DMS153 (cell line): ENCODE data around the gene IL24.

Source experiments
- DNase-seq: peaks from one replicate; lab custom pipeline; 2025; lab: John Stamatoyannopoulos, UW

IL24 gene

DNA sequence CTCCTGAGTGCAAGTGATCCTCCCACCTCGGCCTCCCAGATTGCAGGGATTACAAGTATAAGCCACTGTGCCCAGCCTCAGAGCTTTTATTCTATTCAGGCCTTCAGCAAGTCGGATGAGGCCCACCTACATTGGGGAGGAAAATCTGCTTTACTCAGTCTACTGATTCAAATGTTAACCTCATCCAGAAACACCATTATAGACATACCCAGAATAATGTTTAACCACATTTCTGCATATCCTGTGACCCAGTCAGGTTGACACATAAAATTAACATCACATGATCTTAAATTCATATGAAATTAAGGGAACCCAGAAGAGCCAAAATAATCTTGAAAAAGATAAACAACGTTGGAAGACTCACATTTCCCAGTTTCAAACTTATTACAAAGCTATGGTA is 16.9 kb upstream of the IL24 start:
- no peak for DNase-seq

DNA sequence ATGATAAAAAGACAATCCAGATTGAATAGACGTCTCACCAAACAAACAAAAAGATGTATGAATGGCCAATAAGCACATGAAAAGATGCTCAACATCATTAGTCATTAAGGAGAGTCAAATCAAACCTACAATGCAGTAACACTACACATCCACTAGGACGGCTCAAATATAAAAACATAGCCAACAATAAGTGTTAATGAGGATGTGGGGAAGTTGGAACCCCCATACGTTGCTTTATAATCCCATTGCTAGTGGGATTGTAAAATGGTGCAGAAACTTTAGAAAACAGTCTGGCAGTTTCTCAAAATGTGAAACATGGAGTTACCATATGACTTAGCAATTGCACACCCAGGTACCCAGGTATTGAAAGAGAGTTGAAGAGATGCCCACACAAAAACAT is 14.7 kb upstream of the IL24 start:
- no peak for DNase-seq

DNA sequence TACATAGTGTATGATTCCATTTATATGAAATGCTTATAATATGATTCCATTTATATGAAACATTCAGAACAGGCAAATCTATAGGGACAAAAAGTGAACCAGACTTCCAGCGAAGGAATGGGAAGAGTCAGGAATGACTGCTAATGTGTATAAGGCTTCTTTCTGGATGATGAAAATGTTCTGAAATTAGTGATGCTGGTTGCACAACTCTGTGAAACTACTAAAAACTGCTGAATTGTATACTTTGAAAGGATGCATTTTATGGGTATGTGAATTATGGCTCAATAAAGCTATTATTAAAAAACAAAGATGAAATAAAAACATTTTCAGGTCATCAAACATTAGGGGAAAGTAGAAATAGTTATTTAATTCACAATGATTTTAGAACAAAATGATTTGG is 14.1 kb upstream of the IL24 start:
- DNase-seq: no peak

DNA sequence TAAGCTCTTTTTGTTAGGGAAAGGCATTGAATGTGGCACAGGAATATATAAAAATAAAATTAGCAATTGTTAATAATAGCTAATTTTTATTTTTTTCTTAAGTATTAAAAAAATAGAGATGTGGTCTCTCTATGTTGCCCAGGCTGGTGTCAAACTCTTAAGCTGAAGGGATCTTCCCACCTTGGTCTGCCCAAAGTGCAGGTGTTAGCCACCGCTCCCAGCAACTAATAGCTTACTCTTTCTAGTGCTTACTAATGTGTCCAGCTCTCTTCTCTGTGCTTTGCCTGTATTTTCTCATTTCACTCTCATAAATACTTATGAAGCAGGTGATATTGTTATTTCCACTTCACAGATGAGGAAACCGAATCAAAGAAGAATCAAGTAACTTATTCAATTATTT is 13.4 kb upstream of the IL24 start:
- DNase-seq: no peak

DNA sequence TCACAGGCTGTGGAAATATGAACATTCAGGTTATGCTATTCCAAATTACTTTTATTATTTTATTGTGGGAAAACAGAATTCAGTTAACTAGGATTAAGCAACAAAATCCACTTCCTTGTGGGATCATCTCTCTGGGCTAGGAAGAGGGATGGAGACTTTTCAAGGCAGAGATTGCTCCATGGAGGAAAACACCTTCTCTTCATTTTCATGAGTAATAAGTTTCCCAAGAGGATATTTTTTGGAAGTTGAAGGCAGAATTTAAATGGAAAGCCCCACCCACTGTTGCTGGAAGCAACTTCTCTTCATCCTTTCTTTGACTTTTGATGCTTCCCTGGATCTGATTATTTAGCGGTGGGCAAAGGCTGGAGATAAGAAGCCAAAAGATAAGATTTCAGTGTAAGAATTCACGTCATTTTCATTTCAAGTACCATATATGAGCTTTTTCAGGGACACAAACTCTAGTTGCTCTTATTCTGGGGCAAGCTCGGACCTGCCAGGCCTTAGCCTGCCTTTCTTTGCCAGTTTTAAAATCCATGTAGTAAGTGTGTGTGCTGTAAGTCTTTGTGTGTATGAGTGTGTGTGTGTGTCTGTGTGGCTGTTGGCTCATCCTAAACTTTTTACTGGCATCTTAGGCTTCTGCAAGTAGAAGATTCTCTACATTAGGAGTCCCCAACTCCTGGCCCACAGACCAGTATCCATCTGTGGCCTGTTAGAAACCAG is 11.7 kb upstream of the IL24 start:
- DNase-seq: no peak

DNA sequence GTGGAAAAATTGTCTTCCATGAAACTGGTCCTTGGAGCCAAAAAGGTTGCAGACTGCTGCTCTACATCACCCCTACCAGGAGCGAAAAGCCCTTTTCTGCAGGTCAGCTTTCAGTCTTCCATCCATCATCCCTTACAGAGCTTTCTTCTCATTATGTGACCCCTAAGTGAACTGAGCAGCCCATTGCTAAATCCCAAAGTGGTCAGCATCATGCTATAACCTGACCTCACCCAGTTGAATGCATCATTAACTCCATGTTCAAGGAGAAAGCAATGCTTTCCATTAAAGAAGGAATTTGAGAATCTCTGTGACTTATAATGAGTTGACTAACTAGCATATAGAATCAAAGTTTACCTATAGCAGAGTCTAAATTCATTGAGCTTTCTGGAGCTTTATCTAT is 10.4 kb upstream of the IL24 start:
- DNase-seq: no peak

DNA sequence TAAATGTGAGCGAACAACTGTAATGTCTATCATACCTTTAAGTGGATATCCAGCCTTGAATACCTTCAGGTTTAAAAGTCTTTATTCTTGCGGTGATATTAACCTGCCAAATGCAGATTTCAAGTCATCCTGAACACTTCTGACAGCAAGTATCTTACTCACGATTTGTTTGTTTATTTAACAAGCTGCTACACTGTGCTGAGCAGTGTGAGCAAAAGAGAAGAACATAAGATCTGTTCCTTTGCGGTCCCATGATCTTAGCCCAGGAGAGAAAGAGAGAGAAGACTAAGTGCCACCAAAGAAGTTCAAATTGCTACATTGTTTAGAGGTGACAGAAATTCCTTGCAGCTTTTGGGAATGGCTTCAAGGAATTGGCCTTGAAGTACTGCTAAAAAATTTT is 9.5 kb upstream of the IL24 start:
- no peak for DNase-seq

DNA sequence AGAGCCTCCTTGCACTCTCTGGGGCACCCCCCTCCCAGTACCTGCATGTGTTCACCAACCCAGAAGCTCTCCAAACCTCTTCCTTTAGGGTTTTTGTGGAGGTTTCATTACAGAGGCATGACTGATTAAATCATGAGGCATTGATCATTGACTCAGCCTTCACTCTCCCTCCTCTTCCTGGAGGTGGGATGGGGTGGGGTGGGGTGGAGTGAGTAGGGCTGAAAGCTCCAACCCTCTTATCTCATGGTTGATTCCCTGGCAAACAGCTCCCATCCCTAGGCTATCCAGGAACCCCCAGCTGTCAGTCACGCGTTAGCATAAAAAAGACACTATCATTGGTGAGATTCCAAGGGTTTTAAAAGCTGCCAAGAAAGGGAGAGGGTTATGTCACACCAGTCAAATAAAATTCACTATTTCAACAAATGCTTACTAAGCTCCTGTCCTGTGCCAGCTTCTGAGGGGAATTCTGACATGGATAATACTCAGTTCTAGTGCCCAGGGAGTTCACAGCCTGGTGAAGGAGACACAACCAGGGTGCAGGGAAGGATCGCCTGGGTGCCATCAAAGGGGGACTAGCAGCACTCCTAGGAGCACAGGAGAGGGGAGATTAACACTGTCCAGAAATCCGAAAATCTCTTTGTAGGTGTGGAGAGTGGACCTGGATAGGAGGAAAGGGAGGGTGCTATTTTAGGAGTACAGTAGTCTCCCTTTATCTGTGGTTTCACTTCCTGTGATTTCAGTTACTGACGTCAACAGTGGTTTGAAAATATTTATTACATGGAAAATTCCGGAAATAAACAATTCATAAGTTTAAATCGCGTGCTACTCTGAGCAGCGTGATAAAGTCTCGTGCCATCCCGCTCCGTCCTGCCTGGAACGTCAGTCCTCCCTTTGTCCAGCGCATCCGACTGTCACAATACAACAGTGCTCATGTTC is 6.8 kb upstream of the IL24 start:
- DNase-seq: no peak

DNA sequence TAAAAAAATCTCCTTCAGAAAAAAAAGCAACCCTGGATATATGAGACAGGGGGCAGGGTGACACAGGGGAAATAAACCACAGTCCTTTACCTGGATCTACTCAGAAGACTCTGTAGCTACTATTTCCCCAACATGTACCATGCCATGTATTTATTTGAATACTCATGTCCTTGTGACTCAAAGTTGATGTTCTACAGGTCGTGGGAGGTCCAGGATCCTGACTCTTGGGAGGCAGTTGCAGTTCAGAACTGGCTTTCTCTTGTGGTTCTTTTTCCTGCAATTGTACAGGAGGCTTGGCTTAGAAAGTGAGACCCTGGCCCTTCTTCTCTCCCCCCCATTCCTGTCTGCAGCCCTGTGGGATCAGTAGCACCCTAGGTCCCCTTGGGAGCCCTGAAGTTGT is 5.8 kb upstream of the IL24 start:
- no peak for DNase-seq

DNA sequence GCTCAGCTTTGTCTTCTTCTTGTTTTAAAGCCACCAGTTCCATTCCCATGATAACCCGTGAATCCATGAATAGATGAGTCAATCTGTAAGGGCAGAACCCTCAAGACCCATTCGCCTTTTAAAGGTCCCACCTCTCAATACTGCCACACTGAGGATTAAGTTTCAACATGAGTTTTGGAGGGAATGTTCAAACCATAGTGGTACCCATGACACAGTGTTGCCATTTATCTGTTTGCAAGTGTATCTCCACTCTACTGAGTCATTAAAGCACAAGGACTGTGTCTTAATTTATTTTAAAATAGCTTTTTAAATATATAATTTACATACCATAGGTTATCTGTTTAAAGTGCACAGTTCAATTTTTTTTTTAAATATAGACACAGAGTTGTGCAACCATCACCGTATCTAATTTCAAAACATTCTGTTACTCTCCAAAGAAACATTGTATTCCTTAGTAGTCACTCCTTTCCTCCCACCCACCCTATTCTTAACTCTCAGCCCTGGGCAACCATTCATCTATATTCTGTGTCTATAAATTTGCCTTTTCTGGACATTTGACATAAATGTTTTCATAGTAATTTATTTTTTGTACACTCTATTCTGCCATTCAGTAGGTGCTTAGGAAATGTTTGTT is 4.8 kb upstream of the IL24 start:
- no peak for DNase-seq

DNA sequence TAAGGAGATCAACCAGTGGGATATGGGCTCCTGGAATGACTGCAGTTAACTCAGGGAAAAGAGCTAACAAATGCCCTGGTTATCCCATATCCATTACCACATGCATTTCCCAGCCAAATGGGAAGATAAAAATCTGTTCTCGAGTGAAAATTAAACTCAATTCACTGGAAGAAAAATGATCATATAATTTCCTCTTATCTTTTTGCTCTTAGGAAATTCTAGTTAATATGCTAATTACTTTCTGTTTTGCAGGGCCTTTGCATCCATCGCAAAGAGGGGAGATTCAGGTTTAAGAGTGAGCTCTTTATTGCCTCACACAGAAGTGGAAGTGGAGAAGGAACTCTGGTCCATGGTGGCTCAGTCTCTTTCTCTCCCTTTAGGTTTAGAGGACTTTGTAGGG is 3.9 kb upstream of the IL24 start:
- no peak for DNase-seq

DNA sequence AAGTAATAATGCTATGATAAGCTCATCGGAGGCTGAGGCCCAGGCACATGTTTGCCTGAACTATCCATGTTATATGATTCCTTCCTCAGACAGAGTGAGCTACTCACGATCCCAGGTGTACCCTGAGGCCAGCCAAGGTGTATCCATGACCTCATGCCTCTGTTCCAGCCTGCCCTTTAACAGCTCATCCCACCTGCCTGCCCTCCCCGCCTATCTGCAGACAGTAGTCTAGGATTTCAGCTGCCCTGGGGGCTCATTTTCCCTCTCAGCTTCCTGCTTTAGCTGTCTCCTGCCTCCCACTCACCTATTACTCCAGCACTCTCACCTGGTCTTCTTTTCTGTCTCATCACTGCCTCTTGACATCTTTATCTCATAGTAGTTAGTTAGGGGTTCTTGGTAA is 1.9 kb upstream of the IL24 start:
- DNase-seq: peak; percentile 93

DNA sequence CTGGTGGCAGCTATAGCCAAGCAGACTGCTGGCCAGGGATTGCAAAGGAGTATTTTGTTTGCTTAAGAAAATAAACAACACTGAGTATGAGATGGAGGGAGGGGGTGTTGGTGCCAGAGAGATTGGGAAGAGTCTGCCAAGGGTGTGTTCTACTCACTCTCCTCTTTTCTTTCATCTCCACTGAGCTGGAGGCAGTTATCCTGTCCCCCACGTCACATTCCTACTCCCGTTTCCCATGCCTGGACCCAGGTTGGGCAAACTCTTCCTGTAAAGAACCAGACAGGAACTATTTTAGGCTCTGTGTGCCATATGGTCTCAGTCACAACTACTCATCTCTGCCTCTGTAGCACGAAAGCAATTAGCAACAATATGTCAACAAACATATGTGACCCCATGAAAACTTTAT is 1.4 kb upstream of the IL24 start:
- peak; percentile 94 for DNase-seq

DNA sequence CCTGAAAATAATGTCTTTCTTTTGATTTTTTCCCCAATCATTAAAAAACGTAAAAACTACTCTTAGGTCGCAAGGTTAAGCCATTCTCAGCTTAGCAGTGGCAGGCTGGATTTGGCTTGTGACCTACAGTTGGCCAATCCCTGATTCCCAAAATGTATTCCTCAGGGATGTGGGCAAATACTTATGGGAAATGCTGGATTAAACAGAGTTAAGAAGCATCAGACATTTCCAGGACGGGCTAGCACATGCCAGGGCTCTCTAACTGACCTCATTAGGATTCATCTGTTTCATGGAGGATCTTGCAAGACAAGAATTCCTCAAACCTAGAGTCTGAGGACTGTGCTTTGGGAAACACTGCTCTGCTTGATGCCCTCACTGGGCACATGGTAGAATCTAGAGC is 982 bp upstream of the IL24 start:
- DNase-seq: no peak

DNA sequence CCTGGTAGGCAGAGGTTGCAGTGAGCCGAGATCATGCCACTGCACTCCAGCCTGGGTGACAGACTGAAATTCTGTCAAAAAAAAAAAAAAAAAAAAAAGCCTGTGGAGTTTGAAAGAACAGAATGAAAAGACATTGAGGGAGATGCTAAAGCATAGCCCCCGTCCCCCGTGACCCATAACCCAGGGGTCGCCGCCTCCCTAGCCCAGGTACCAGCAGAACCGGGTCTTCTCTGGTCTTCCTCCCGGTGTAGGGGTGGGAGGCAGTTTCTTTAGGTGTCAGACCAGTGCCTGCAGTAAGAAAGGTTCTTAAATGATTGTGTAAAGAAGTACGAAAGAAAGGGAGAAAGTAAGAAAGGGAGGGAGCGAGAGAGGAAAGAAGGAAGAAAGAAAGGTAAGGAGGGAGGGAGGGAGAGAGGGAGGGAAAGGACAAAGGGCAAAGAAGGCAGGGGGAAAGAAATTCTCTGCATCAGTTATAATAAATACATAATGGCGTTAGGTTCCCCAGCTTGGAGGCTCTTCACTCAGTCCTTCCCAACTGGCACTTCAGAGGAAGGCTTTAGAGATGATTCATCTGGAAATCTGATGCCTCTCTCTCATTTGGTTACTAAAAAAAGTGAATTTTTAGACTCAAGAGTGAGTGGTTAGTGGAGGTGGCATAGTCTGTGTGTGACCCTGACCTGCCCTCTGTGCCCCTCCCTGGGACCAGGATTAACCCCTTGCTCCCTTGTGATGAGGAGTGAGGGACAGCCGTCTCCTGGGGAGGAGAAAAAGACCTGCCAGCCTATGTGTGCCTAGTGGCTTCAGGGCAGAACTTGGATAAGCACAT is 1.1 kb downstream of the IL24 start:
- no peak for DNase-seq

DNA sequence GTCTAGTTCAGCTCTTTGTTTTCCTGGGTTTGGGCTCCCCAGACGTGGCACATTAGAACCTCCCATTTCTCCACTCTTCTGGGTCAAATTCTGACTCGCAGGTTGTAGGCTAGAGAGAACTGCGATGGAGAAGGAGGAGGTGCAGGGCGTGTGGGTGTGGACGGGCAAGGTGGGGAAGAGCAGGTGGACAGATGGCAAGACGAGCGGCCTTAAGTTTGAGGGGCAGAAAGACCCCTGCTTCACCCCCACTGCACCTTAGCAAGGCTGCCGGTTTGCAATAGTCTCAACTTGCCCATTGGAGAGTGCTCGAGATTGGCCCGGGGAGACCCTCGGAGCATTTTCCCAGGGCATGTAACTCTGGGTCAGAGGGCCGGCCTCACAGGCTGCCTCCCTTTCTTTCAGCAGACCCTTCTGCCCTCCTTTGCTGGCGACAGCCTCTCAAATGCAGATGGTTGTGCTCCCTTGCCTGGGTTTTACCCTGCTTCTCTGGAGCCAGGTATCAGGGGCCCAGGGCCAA is 1.7 kb downstream of the IL24 start:
- DNase-seq: no peak

DNA sequence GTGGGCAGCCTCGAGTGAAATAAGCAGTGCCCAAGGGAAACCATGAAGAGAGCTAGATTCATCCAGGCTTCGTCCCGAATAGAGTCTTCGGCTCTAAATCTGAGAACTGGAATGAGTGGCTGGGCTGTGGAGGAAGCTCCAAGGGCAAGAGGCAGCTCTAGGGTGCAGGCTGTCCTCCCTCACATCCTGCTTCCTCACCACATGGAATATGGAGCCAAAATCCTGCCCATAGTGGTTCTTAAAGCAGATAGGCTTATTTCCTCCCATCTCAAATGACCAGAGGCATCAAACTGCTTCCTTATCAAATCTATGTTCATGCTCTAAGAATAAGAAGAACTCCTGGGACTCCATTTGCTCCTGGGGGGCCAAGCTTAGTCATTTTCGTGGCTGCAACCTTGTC is 2.5 kb downstream of the IL24 start:
- no peak for DNase-seq

DNA sequence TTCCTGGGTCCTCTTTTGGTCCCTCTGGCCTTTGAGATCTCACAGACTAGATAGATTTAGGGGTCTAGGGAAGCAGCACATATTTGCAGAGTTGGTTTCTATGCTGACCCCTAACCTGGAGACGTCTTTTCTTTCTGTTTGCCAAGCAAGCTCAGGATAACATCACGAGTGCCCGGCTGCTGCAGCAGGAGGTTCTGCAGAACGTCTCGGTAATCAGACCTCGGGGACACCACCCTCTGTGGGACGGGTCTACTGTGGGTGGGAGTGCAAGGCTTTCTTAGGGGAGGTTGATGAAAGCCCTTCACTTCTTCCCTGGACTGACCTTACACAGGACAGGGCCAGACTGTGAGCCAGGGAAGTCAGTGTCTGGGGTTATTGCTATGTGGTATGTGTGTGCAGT is 2.9 kb downstream of the IL24 start:
- no peak for DNase-seq

DNA sequence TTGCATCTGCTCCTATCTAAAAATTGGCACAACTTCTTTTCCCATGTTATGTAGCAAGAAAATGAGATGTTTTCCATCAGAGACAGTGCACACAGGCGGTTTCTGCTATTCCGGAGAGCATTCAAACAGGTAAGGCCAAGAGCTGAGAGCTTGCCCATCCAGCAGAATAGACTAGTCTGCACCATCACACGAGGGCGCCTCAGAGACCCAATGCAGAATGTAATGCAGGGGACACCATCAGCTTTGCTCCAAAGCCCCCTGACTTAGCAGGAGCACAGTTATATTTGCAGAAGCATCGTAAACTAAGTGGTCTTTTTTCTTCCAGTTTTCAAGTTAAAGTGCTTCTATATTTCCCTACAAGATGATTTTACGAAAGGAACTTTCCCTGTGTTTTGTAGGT is 4.7 kb downstream of the IL24 start:
- no peak for DNase-seq

DNA sequence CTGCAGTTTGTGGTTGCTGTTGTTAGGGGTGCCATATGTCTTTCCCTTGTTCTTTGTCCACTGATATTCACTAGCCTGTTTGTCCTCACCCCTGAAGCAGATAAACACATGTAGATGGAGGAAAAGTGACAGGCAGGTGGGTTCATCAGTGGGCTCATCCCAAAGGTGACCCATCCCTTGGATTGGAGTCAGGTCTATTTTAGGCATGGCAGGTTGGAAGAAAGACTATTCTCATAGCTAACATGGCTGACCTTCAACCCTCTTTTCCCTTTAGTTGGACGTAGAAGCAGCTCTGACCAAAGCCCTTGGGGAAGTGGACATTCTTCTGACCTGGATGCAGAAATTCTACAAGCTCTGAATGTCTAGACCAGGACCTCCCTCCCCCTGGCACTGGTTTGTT is 5.5 kb downstream of the IL24 start:
- DNase-seq: no peak

DNA sequence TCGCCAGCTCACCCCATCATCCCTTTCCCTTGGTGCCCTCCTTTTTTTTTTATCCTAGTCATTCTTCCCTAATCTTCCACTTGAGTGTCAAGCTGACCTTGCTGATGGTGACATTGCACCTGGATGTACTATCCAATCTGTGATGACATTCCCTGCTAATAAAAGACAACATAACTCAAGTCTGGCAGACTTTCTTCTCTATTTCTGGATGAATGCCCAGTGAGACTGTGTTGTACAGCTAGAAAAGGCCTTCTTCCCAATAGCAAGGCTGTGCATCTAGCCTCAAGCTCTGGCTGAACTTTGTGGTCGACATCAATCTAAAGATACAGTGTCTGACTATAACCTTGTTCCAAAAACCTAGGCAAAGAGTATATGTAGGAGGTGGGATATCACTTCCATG is 6.4 kb downstream of the IL24 start:
- DNase-seq: no peak
